Erythroblast (primary cell): ENCODE data around the gene GPR31.
"Not testable (repeated sequence)": the region's sequence is repeated elsewhere in the genome, so short reads cannot be mapped to it uniquely, and the experiment has no call there.

ENCODE experiments used
- GATA1 ChIP-seq: IDR thresholded peaks from 2 replicates; pipeline ENCODE4 v1.6.1; 2011; ENCODE audit warnings: low read depth, mild to moderate bottlenecking, control low read depth, low read length, moderate library complexity
- POLR2A ChIP-seq: IDR thresholded peaks from 2 replicates; pipeline ENCODE4 v1.6.1; 2011; ENCODE audit warnings: mild to moderate bottlenecking, low read length

- not testable (repeated sequence) for TF ChIP-seq POLR2A, GATA1
Observed at GRCh38 chr6:167193515-167194125, 35.8 kb upstream of the GPR31 start.
